DOHH2 (cell line): ENCODE measurements around the gene TMTC2.

ENCODE experiments used
- H3F3A ChIP-seq: fragments of 200-600 bp; sonication (generic), shearing (Covaris generic); 2 replicates; pipeline ENCODE4 v1.6.0; 2016; ENCODE audit warnings: antibody characterized with exemption, mild to moderate bottlenecking; ENCODE audit not compliant: control insufficient read depth, insufficient read depth
- H3K27ac ChIP-seq: fragments of 200-600 bp; sonication (generic); 2 replicates; pipeline ENCODE4 v1.5.1; 2014; ENCODE audit warnings: low read depth, mild to moderate bottlenecking, low read length, moderate library complexity
- H3K27me3 ChIP-seq: fragments of 200-600 bp; sonication (generic); 2 replicates; pipeline ENCODE4 v1.6.1; 2014; ENCODE audit warnings: mild to moderate bottlenecking, low read length, mixed read lengths; ENCODE audit not compliant: control insufficient read depth
- H3K36me3 ChIP-seq: fragments of 200-600 bp; sonication (generic); 2 replicates; pipeline ENCODE4 v1.6.1; 2014; ENCODE audit warnings: mild to moderate bottlenecking, low read length, moderate library complexity, mixed read lengths; ENCODE audit not compliant: control insufficient read depth
- H3K4me1 ChIP-seq: fragments of 200-600 bp; sonication (generic); 2 replicates; pipeline ENCODE4 v1.6.1; 2014; ENCODE audit warnings: mild to moderate bottlenecking, low read length, mixed read lengths; ENCODE audit not compliant: control insufficient read depth
- H3K4me2 ChIP-seq: fragments of 200-600 bp; sonication (generic); 2 replicates; pipeline ENCODE4 v1.6.0; 2014; ENCODE audit warnings: mild to moderate bottlenecking, low read length, moderate library complexity
- H3K4me3 ChIP-seq: fragments of 200-600 bp; sonication (generic); 2 replicates; pipeline ENCODE4 v1.5.1; 2014; ENCODE audit warnings: mild to moderate bottlenecking, low read length, mixed read lengths
- H3K79me2 ChIP-seq: fragments of 200-600 bp; sonication (generic); 2 replicates; pipeline ENCODE4 v1.6.1; 2014; ENCODE audit warnings: mild to moderate bottlenecking, low read length, mixed read lengths; ENCODE audit not compliant: control insufficient read depth
- H3K9me2 ChIP-seq: fragments of 200-600 bp; sonication (generic); replicated peaks from 2 replicates; pipeline ENCODE4 v1.6.1; 2014; ENCODE audit warnings: mild to moderate bottlenecking, low read length, mixed read lengths; ENCODE audit not compliant: control insufficient read depth
- H3K9me3 ChIP-seq: fragments of 200-600 bp; sonication (generic); 2 replicates; pipeline ENCODE4 v1.6.1; 2014; ENCODE audit warnings: antibody characterized with exemption, low read length, mixed read lengths; ENCODE audit not compliant: control insufficient read depth, insufficient read depth
- H4K20me1 ChIP-seq: fragments of 200-600 bp; sonication (generic); 2 replicates; pipeline ENCODE4 v1.6.0; 2014; ENCODE audit warnings: low read depth, mild to moderate bottlenecking, antibody characterized with exemption, low read length, moderate library complexity; ENCODE audit not compliant: control insufficient read depth, insufficient read depth
- EZH2phosphoT487 ChIP-seq: fragments of 200-600 bp; sonication (generic); IDR thresholded peaks from 2 replicates; pipeline ENCODE4 v1.6.1; 2017; ENCODE audit warnings: borderline replicate concordance, mild to moderate bottlenecking, antibody characterized with exemption, low read length, moderate library complexity, mixed read lengths
- TF ChIP-seq, protein P1 (sequence below): fragments of 200-600 bp; sonication (generic); IDR thresholded peaks from one replicate; pipeline ENCODE4 v1.5.1; 2014; ENCODE audit warnings: antibody characterized with exemption, mild to moderate bottlenecking, low read depth, low read length; ENCODE audit not compliant: poor library complexity, severe bottlenecking

The TMTC2 gene

GRCh38 chr12:83042441-83043200 is 355.9 kb downstream of the TMTC2 start:
- Histone ChIP-seq H3K9me2 (no peaks in the 10 kb centered on the region), H3K27ac (no peak overlapping the region), H3K4me2 (no peak overlapping the region), H3K27me3 (no peaks in the 10 kb centered on the region), H4K20me1 (no peaks in the 10 kb centered on the region), H3K79me2 (no peaks in the 10 kb centered on the region), H3K4me1 (no peaks in the 10 kb centered on the region), H3K36me3 (no peaks in the 10 kb centered on the region), H3F3A (no peaks in the 10 kb centered on the region), H3K9me3 (no peaks in the 10 kb centered on the region), H3K4me3 (no peak overlapping the region)
- no peak for TF ChIP-seq EZH2phosphoT487
- TF ChIP-seq, protein P1, sequence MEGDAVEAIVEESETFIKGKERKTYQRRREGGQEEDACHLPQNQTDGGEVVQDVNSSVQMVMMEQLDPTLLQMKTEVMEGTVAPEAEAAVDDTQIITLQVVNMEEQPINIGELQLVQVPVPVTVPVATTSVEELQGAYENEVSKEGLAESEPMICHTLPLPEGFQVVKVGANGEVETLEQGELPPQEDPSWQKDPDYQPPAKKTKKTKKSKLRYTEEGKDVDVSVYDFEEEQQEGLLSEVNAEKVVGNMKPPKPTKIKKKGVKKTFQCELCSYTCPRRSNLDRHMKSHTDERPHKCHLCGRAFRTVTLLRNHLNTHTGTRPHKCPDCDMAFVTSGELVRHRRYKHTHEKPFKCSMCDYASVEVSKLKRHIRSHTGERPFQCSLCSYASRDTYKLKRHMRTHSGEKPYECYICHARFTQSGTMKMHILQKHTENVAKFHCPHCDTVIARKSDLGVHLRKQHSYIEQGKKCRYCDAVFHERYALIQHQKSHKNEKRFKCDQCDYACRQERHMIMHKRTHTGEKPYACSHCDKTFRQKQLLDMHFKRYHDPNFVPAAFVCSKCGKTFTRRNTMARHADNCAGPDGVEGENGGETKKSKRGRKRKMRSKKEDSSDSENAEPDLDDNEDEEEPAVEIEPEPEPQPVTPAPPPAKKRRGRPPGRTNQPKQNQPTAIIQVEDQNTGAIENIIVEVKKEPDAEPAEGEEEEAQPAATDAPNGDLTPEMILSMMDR = no peak

GRCh38 chr12:83044736-83045135 is 358.0 kb downstream of the TMTC2 start:
- TF ChIP-seq EZH2phosphoT487 = no peak
- TF ChIP-seq, protein P1 = no peak
- no peaks in the 10 kb centered on the region for H3K27me3 ChIP-seq
- H3K9me2 ChIP-seq = no peaks in the 10 kb centered on the region
- H4K20me1 ChIP-seq = no peaks in the 10 kb centered on the region
- no peak overlapping the region for H3K4me3 ChIP-seq
- no peaks in the 10 kb centered on the region for H3F3A ChIP-seq
- no peaks in the 10 kb centered on the region for H3K36me3 ChIP-seq
- no peak overlapping the region for H3K27ac ChIP-seq
- H3K79me2 ChIP-seq = no peaks in the 10 kb centered on the region
- no peaks in the 10 kb centered on the region for H3K9me3 ChIP-seq
- no peak overlapping the region for H3K4me2 ChIP-seq
- H3K4me1 ChIP-seq = no peaks in the 10 kb centered on the region

- Histone ChIP-seq H3K27me3 (no peaks in the 10 kb centered on the region), H3K36me3 (no peaks in the 10 kb centered on the region), H3F3A (no peaks in the 10 kb centered on the region), H3K9me2 (no peaks in the 10 kb centered on the region), H3K4me2 (no peak overlapping the region), H3K79me2 (no peaks in the 10 kb centered on the region), H4K20me1 (no peaks in the 10 kb centered on the region), H3K4me3 (no peak overlapping the region), H3K27ac (no peak overlapping the region), H3K9me3 (no peaks in the 10 kb centered on the region), H3K4me1 (no peaks in the 10 kb centered on the region)
- TF ChIP-seq EZH2phosphoT487 = no peak
- TF ChIP-seq, protein P1 = no peak
Observed at GRCh38 chr12:83046019-83046418, 359.3 kb downstream of the TMTC2 start.
